GM18499 (cell line): ENCODE data around the gene RTP5.
"Not testable (repeated sequence)": the region's sequence is repeated elsewhere in the genome, so short reads cannot be mapped to it uniquely, and the experiment has no call there.

Experiments
- ATAC-seq: cut with Tn5 transposase; IDR thresholded peaks from one replicate; pipeline ENCODE4 v1.9.1; 2021; ENCODE audit warnings: moderate number of reproducible peaks; ENCODE audit not compliant: insufficient read depth, unreplicated experiment

RTP5 gene

DNA sequence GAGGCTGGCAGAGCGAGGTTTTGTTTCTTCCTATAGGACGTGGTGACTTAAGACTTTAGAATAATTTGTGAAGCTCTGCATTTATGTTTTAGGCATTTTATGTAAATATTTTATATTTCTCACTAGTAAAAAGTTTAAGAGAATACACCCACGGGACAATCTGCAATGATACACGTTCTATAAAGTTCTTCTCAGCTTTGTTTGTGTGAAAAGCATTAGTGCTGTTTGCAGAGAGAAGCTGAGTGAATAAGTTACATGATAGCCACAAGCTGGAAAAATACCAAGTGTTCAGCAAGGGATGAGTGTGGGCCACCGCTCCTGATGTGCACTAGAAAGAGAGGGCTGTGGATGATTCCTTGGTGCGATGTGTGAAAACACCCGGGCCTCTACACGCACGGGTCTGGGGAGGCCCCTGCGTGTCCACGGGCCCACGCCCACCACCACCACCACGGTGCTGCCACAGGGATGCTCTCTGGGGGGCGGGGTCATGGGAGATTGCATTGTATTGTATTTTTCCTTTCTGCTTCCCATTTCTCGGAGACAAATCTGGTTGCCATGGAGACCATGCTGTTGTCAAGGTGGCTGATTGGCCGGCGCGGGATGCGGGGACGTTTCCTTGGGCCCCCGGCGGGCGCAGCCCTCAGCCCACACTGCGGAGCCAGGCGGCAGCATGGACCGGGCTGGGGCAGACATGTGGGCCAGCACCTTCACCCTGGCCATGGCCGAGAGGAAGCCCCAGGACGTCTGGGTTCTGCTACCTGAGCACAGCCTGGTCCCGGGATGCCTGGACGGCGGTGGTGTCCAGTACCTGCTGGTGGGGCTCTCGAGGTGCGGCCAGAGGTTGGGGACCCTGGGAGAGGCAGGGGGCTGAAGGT, at the start of gene RTP5:
RTP5 (plus strand) TSS at position 643 of the 875 bp plus-strand sequence; CDS start at position 671, 28 bp downstream.
- ATAC-seq = no peak

DNA sequence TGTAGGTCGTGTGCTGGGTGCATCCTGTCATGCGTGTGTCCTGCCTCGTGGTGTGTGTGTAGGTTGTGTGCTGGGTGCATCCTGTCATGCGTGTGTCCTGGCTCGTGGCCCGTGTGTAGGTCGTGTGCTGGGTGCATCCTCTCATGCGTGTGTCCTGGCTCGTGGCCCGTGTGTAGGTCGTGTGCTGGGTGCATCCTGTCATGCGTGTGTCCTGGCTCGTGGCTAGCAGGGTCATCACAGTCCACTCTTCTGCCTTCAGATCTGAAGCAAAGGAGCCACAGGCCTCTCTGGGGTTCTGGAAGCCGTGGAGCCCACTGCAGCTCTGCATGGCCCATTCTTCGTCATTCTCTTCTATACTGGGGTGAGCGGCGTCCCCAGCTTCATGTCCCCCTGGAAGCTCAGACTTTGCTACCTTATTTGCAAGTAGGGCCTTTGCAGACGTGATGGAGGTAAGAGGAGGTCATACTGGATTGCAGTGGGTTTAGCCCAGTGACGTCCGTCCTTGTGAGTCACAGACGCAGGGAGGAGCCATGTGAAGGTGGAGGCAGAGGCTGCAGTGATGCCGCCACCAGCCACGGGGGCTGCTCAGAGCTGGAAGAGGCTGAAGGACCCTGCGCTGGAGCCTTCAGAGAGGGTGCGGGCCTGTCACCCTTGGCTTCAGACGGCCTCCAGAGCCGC, 49.4 kb upstream of the RTP5 start:
- ATAC-seq = not testable (repeated sequence)

DNA sequence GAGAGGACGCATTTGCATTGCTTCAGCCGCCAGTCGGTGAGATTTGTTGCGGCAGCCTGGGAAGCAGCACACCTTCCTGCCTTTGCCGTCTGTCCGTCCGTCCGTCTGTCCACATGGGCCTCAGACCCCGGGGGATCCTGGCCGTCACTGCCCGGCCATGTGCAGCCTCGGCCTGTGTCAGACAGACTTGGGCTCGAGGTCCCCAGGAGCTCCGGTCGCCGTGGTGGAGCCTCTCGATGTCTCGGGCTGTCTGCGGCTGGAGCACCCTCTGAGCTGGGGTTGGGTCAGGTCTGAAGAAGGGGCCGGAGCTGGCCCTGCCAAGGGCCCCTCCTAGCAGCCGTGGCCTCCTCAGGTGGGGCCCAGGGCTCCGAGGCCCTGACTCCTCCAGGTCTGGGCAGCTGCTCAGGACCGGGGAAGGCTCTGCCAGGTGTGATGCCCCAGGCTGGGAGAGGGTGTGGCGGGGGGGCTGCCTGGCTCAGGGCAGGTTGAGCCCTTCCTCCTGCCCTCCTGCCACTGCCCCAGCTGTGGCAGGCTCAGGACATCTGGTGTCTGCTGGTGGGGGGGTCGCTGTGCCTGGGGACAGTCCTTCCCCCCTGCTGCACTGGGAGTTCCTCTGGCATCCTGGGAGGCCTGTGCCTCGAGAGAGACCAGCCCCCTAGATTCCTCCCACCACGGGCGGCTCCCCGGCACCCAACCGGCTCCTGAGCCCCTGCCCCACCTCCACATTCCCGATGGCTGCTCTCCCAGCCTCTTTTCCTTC, 48.7 kb upstream of the RTP5 start:
- ATAC-seq = no peak

DNA sequence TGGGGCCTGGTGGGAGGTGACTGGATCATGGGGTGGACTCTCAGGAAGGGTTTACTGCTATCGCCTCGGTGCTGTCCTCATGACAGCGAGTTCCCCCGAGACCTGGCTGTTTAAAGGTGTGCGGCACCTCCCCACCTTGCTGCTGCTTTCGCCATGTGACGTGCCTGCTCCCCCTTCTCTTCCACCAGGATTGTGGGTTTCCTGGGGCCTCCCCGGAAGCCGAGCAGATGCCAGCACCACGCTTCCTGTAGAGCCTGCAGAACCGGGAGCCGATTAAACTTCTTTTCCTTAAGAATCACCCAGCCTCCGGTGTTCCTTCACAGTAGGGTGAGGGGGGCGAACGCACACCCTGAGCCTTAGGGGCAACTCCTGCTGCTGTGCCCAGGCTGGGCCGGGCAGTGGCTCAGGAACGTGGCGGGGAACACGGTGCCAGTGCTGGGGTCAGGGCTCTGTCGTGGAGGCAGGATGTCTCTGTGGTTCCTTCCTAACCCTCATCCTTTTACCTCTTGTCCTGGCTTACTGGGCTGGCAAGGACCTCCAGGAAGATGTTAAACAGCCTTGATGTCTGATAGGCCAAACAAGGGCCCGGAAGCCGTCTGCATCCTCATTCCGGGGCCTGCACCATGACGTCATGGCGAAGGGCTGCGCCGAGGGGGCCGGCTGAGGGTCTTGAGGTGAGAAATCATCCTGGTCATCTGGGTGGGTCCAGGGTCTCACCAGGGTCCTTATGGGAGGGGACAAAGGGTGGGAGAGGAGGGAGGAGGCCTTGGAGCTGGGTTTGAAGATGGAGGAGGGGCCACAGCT, 47.9 kb upstream of the RTP5 start:
- ATAC-seq = no peak

DNA sequence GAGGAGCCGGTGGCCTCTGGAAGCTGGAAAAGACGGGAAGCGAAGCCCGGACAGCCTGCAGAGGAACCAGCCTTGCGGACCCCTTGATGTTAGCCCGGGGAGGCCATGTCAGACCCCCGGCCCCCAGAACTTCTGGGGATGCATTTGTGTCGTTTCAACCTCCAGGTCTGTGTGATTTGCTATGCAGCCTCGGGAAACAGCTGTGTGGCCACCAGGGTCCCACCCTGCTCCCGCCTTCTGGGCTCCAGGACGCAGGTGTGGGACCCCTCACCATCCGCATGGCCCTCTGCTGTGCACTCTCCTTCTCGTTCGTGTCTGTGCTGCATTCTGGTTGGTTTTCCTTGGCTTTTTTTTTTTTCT, 47.3 kb upstream of the RTP5 start:
- ATAC-seq = no peak

DNA sequence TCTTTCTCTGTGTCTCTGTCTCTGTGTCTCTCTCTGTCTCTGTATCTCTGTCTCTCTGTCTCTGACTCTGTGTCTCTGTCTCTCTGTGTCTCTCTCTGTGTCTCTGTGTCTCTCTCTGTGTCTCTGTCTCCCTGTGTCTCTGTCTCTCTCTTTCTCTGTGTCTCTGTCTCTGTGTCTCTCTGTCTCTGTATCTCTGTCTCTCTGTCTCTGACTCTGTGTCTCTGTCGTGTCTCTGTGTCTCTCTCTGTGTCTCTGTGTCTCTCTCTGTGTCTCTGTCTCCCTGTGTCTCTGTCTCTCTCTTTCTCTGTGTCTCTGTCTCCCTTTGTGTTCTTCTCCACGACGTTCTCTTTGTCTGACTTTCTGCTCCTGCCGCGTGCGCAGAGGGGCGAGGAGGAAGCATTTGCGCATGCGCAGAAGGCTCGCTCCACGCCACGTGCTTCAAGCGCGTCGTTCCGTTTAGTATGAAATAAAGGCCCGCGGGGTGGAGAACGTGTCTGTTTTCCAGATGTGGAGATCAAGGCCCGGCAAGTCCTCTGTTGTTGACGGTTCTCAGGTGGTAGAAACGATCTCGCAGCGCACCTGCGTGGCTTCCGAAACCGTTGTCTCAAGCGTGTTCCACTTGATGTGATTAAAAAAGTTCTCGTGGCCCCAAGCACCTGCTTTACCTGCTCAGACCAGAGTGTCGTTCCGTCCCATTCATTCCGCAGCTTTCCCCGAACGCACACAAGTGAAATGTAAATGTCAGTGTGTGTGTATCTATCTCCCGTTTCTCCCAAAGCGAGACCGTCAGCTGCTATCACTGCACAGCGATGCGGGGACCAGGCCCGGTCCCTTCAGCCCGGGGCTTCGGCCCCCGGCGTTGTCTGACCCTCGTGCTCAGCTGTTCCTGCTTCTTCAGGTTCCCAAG, 45.7 kb upstream of the RTP5 start:
- ATAC-seq = not testable (repeated sequence)

DNA sequence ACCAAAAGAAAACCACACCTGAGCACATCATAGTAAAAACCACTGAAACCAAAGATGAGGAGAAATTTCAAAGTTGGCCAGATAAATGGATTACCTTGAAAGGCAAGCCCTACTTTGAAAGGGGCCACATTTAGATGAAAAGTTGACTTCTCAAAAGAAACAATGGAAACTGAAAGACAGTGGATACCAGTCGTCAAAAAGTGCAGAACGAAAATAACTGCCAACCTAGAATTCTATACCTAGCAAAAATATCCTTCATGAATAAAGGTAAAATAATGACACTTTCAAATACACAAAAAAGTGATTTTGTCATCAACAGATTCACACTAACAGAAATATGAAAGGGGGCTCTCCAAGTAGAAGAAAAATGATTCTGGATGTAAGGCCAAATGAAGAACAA, 42.1 kb upstream of the RTP5 start:
- ATAC-seq = no peak

DNA sequence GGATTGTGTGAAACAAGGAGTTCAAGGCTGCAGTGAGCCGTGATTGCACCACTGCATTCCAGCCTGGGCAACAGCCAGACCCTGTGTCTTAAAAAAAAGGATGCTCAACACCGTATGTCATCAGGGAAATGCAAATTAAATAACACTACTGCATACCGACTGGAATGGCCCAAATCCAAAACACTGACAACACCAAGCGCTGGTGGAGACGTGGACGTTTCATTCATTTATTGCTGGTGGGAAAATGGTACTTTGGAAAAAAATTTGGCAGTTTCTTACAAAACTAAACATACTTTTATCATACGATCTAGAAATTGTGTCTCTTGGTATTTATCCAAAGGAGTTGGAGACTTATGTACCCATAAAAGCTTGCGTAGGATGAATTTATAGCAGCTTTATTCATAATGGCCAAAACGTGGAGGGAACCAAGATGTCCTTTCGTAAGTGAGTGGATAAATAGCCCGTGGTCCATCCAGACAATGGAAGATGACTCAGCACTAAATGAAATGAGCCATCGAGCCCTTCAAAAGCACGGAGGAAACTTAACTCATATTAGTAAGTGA, 36.3 kb upstream of the RTP5 start:
- no peak for ATAC-seq

DNA sequence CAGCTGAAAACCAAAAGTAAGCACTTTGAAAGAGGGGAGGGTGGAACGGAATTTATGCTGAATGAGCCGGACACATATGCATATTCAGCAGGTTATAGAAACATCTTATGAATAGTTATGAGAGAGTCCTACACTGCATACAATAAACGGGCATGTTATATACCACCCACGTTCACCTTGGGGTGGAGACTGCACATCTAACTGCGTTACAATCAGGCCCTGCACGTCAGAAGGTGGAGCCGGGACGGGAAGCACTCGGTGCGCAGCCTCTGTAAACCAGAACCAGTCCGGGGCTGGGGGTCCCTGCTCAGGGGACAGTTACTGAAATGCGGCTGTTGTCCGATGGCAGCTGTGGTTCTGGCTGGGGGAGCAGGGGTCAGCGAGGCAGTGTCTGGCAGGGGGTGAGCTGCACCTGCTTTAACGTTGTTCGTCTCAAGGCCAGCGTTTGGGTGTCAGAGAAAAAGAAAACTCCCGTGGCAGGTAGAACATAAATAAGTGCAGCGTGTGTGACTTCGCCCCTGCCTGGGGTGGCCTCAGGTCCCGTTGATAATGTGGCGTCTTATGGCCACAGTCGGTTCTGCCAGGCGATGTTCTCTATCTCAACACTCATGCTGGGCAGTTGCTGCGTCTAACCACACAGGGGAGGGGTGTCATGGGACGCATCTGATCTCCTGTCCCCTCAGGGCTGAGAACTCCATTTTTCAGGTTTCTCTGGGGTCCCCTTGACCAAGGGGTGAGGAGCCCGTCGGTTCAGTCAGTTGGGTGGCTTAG, 35.6 kb upstream of the RTP5 start:
- ATAC-seq = not testable (repeated sequence)

DNA sequence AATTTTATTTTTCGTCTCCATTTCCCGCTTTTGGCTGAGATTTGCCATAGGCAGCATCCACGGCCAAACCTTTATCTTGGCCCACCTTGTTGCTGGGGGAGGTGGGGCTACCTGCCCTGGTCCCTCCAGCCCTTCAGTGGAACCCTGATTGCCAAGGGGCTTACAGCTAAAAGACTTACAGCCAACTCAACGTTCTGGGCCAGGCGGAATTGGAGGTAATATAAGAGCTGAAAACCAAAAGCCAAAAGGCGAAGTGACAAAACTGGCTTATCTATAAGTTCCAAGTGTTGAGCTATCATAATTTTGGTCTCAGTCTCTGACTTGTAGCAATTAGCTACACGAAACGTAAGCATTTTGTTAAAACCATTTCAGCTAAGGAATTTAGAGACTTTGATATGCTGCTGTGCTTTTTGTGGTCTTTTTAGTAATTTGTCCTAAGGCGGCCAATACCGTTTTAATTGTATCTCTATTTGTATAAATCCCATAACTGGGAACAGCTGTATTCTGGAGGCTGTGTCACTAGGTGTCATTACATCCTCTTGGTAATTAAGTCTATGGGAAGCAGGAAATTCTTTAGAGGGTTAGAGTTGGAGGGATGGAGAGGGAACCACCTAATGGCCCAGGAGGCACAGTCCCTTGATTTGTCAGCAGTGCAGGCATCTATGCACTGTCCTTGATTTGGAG, 34.9 kb upstream of the RTP5 start:
- ATAC-seq = no peak

DNA sequence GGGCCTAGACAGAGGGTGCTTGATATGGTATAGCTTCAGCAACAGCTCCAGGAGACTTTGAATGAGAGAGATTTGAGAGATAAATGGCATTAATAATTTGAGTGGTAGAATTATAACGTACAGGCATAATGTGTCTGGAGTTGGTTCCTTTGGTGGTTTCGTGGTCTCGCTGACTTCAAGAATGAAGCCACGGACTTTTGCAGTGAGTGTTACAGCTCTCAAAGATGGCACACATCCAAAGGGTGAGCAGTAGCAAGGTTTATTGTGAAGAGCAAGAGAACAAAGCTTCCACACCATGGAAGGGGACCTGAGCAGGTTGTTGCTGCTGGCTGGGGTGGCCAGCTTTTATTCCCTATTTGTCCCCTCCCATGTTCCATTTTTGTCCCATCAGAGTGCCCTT, 33.9 kb upstream of the RTP5 start:
- ATAC-seq = no peak

DNA sequence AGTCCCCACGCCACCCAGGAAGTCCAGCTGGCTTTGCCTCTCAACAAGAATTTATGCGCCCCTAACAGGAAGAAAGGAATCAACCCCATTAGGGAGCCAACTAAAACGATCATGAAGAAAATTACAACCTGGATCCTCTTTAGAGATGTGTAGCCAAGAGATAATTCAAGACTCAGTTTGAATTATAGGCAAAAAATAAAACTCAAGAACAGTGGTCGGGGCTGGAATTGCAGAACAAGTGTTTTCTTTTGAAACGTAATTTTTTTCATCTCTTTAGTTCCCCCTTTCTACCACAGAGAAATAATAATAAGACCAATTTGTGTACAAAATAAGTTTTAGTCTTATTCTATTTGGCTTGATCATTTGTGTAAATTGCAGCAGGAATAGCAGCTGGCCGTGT, 33.2 kb upstream of the RTP5 start:
- ATAC-seq = no peak

DNA sequence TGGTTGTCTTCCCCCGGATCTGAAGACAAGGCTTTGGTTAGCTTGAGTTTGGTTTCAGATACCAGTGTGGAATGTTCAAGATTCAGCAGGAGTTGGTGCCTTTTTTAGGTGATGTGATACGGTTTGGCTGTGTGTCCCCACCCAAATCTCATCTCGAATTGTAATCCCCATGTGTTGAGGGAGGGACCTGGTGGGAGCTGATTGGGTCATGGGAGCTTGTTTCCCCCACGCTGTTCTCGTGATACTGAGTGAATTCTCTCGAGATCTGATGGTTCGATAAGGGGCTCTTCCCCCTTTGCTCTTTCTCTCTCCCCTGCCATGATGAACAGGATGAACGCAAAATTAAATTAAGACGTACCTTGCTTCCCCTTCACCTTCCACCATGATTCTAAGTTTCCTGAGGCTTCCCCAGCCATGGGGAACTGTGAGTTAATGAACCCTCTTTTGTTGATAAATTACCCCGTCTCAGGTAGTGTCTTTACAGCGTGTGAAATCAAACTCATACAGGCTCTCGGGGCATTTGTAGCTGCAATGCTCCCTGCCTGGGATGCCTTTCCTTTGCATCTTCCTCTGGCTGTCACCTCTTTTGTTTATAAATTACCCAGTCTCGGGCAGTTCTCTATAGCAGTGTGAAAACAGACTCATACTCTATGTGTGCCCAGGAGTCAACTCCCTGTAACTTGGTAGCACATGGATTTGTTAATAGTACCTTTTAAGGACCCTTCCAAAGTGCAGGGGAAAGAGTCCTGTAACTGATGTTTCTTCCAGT, 32.1 kb upstream of the RTP5 start:
- no peak for ATAC-seq

DNA sequence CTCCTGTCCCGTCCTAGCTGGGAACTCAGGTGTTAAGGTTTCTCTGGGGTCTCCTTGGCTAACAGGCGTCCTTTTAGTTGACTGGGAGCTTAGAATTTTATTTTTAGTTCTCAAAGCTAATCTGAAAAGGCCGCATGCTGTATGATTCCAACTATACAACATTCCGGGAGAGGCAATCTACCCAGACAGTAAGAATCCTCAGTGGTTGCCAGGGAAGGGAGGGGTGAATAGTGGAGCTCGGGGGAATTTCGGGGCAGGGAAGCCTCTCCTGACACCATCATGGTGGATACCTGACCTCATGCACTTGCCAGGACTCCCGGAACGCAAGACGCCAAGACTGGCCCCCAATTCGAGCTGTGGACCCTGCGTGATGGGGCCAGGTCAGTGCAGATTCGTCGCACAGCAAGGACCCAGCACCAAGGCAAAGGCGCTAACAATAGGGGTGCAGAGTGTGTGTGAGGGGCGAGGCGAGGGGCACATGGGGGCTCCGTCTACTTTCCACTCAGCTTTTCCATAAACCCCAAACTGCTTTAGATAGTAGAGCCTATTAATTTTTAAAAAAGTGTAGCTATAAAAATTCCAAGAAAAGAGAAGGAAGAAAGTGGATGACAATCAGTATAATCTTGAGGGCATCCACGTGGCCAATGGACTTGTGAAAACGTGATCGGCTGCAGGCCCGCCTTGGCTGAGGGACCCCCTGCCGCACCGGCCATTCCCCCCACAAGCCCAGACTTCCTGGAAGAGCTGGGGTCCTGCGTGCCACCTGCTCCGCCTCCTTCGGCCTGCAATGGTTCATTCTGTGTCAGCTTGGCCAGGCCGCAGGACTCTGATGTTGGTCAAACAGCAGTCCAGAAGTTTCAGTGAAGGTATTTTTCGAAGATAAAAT, 28.1 kb upstream of the RTP5 start:
- ATAC-seq = no peak

DNA sequence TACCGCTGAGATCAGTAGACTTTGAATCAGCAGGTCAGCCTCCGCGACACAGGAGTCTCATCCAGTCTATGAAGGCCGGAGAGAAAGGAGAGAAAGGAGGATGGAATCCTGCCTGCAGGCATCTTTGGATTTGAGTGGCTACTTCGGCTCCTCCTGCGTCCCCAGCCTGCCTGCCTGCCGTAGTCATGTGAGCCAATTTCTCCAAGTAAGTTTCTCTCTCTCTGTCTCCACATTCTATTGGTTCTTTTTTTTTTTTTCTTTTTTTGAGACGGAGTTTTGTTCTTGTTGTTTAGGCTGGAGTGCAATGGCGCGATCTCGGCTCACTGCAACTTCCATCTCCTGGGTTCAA, 27.5 kb upstream of the RTP5 start:
- no peak for ATAC-seq

DNA sequence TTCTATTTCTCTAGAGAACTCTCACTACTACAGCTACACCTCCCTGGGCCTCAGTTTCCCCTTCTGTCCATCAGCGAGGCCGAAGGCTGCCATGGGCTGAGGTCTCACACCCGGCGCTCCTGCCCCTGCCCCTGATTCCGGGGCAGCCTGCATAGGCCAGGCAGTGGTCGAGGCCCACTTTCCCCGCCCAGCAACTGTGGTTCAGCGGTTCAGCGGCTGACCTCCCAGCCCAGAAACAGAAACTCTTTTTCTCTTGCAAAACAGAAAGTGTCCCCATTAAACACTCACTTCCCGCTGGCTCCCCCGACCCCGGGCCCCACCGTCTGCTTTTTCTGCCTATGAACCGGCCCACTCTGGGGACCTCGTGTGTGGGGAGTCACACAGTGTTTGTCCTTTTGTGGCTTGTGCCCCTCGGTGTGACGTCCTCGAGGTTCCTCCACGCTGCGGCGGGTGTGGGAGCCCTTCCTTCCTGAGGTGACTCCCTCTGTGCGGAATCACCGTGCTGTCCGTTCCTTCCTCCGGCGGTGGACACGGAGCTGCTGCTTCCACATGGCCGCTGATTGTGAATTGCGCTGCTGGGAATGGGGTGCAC, 26.8 kb upstream of the RTP5 start:
- no peak for ATAC-seq
